Mucosa of descending colon (tissue), 3 donors: ENCODE measurements around the gene AKAP11. TPM values are rescaled to one million over a fixed set of nuclear protein-coding genes. Genes with fewer than 3 reads are reported as not detected.

Experiments used
- ATAC-seq: fragments of 200-7000 bp; cut with Tn5 transposase; one replicate; pipeline ENCODE4 v1.9.1; 2020; ENCODE audit warnings: mild to moderate bottlenecking, moderate library complexity
- DNase-seq, 3 donors: peaks; one replicate each; pipeline ENCODE4 v3.0.0-alpha.2; 2020
- H3K36me3 ChIP-seq: fragments of 200-600 bp; one replicate; pipeline ENCODE4 v1.8.0; 2021; ENCODE audit warnings: low read depth, mild to moderate bottlenecking
- H3K4me1 ChIP-seq: fragments of 200-600 bp; one replicate; pipeline ENCODE4 v1.8.0; 2021; ENCODE audit warnings: low read depth, mild to moderate bottlenecking
- H3K4me3 ChIP-seq: fragments of 200-600 bp; one replicate; pipeline ENCODE4 v1.8.0; 2021; ENCODE audit warnings: mild to moderate bottlenecking
- H3K9me3 ChIP-seq: fragments of 200-600 bp; one replicate; pipeline ENCODE4 v1.8.0; 2021; ENCODE audit warnings: mild to moderate bottlenecking
- CTCF ChIP-seq: fragments of 200-600 bp; IDR thresholded peaks from one replicate; pipeline ENCODE4 v1.8.0; 2022; ENCODE audit warnings: antibody characterized with exemption, mild to moderate bottlenecking
- intact Hi-C, 2 donors: fragments of 100-400 bp; cut with DNase I in 1 of 2; cut with micrococcal nuclease in 1 of 2; formaldehyde crosslinking; loops; one replicate each; pipeline versions ENCODE4 v1.11.0 to v1.11.1; 2022; cut with DNase I, micrococcal nuclease
- total RNA-seq, 3 donors: library from RNA; stranded (reverse); fragmentation: NEBNext Ultra II Directional in 2 of 3; extraction: Animal tissue kit (Norgen Biotek cat#: 25700) in 2 of 3; gene quantifications; one replicate each; pipeline versions ENCODE4 v1.2.1 to v1.2.4, GENCODE V29; 2021 to 2023
- donor health status: DM: no; HTN: no; CAD: no; lungs with moderate emphysema.
- donor health status: DM: no; HTN: no; CAD: no.
- donor health status: DM: no; HTN: yes; CAD: no.

The AKAP11 gene
- total RNA-seq, 3 donors from 2014 or later = 20.6 to 55.2 (median 26.1) TPM

DNA sequence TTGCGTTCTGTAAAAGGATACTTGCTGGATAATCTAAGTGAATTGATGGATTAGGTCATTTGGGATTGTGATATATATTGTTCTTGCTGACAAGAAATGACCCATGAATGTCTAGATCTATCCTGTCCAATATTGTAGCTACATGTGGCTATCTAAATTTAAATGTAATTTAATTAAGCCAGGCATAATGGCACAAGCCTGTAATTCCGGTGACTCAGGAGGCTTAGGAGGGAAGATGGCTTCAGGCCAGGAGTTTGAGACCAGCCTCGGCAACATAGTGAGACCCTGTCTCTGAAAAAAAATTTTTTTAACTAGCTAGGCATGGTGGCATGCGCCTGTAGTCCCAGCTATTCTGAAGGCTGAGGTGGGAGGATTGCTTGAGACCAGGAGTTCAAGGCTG, 39.3 kb upstream of the AKAP11 start:
- intact Hi-C loops = no loop called here
- TF ChIP-seq CTCF = no peak
- DNase-seq (no peak), ATAC-seq (no peak)
- no peak overlapping the region for H3K4me3 ChIP-seq
- no peaks in the 10 kb centered on the region for H3K4me1 ChIP-seq
- H3K36me3 ChIP-seq = no peaks in the 10 kb centered on the region
- no peaks in the 10 kb centered on the region for H3K9me3 ChIP-seq

DNA sequence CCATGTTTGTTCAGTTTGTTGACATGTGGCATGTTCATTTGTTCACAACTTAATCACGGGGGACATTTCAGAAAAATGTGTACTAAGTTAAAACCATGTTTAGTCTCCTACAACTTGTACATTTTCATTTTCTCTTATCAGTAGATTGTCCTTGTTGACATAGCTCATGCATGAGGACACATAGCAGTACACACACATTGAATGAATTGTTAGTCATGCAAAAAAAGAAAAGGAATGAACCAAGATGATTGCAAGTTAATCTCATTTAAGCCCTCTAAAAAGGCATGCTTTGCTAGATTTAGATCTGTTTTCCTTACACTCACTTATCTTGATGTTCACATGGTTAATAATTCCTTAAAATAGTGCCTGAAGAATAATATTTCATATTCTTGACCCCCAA, 38.2 kb upstream of the AKAP11 start:
- DNase-seq = no peak
- TF ChIP-seq CTCF = no peak
- intact Hi-C loops = no loop called here
- ATAC-seq = no peak
- H3K4me3 ChIP-seq = no peak overlapping the region
- no peaks in the 10 kb centered on the region for H3K4me1 ChIP-seq
- H3K9me3 ChIP-seq = no peaks in the 10 kb centered on the region
- no peaks in the 10 kb centered on the region for H3K36me3 ChIP-seq

- no peak overlapping the region for H3K4me3 ChIP-seq
- DNase-seq (no peak), ATAC-seq (no peak)
- intact Hi-C loops = no loop called here
- H3K4me1 ChIP-seq = no peaks in the 10 kb centered on the region
- H3K9me3 ChIP-seq = no peaks in the 10 kb centered on the region
- H3K36me3 ChIP-seq = no peaks in the 10 kb centered on the region
- TF ChIP-seq CTCF = no peak
Observed at GRCh38 chr13:42239161-42239560, 32.8 kb upstream of the AKAP11 start.

DNA sequence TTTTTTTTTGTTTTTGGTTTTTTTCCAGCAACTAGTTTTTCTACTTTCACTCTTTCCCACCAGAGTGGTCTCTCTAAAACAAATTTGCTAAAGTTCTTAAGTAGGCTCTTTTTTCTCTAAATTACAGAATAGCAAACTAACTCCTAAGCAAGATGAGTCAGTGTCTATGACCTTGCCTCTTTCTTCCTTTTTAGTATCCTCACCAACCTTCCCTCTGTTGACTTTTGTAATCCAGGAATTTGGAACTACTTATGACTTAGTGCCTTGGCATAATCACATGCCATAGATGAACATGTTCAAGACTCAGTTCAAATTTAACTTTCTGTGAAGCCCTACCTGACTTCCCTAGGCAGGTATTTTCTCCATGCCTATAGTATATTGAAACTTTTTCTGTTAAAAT, 32.3 kb upstream of the AKAP11 start:
- no peak for TF ChIP-seq CTCF
- DNase-seq (no peak), ATAC-seq (no peak)
- H3K4me3 ChIP-seq = no peak overlapping the region
- intact Hi-C loops = no loop called here
- no peaks in the 10 kb centered on the region for H3K4me1 ChIP-seq
- H3K36me3 ChIP-seq = no peaks in the 10 kb centered on the region
- no peaks in the 10 kb centered on the region for H3K9me3 ChIP-seq

DNA sequence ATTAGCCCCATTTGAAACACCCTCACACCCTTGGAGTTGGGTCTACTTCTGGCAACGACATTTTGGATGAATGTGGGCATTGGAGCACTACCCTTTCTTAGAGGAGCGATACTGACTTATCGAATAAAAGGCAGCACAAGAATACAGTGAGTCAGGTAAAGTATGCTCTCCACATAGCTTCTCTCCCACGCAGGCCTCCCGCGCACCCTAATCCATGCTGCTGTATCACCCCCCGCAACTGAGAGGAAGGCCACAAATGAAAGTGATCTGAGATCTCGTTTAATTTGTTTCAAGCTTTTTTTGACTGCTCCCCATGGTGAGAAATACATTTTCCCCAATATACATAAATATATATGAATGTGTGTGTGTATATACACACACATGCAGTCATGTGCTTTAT, 25.4 kb upstream of the AKAP11 start:
- TF ChIP-seq CTCF = no peak
- no peaks in the 10 kb centered on the region for H3K36me3 ChIP-seq
- intact Hi-C loops = no loop called here
- H3K9me3 ChIP-seq = no peaks in the 10 kb centered on the region
- H3K4me3 ChIP-seq = no peak overlapping the region
- ATAC-seq (no peak), DNase-seq (no peak)
- no peaks in the 10 kb centered on the region for H3K4me1 ChIP-seq

- H3K4me3 ChIP-seq = no peak overlapping the region
- intact Hi-C loops = no loop called here
- H3K4me1 ChIP-seq = no peaks in the 10 kb centered on the region
- DNase-seq (no peak), ATAC-seq (no peak)
- H3K36me3 ChIP-seq = no peaks in the 10 kb centered on the region
- no peaks in the 10 kb centered on the region for H3K9me3 ChIP-seq
- no peak for TF ChIP-seq CTCF
Observed at GRCh38 chr13:42247883-42248282, 24.1 kb upstream of the AKAP11 start.
